HepG2 (cell line): ENCODE results near the gene PRR19. TPM values are rescaled to one million over a fixed set of nuclear protein-coding genes. Genes with fewer than 3 reads are reported as not detected.
A peak's percentile ranks its signal among the peaks of the same experiment; 100 is the strongest.

ENCODE experiments used
- ARID5B ChIP-seq: IDR thresholded peaks from 2 replicates; pipeline ENCODE4 v1.4.0; 2020; ENCODE audit warnings: mild to moderate bottlenecking, missing genetic modification reagents
- GTF2F1 ChIP-seq: fragments of 150-350 bp; IDR thresholded peaks from 2 replicates; pipeline ENCODE4 v1.6.1; 2014; ENCODE audit warnings: low read length
- NFRKB ChIP-seq: fragments of 450-650 bp; IDR thresholded peaks from 2 replicates; pipeline ENCODE4 v1.6.1; 2017
- POLR2G ChIP-seq: fragments of 200-400 bp; formaldehyde crosslinking; IDR thresholded peaks from 2 replicates; pipeline ENCODE4 v1.6.1; 2018; ENCODE audit warnings: mild to moderate bottlenecking, low read depth, low read length, moderate library complexity
- SALL1 ChIP-seq: sonication (generic); formaldehyde crosslinking; IDR thresholded peaks from 2 replicates; pipeline ENCODE4 v1.8.0; 2022; ENCODE audit warnings: mild to moderate bottlenecking, missing genetic modification reagents
- ZSCAN29 ChIP-seq: sonication (generic); formaldehyde crosslinking; conservative IDR thresholded peaks from 2 replicates; pipeline ENCODE4 v1.4.0; 2020; ENCODE audit warnings: mild to moderate bottlenecking, missing genetic modification reagents
- polyA plus RNA-seq, 8 experiments: library from polyadenylated mRNA; depleted of rRNA in 3 of 8; stranded (reverse) in 7 of 8; unstranded in 1 of 8; fragments of >200 nt; fragmentation: Illumina TruSeq in 4 of 8; extraction: Trizol in 4 of 8; gene quantifications; 2 replicates each; pipeline versions ENCODE4 v1.2.1 to v1.2.3, GENCODE V29; 2011 to 2016; ENCODE audit warnings: low read depth in 4 of 8, missing spikeins in 1 of 8, mixed read lengths in 1 of 8; ENCODE audit not compliant: insufficient read depth in 1 of 8
- total RNA-seq, 5 experiments: library from RNA; depleted of rRNA; stranded (reverse); fragments of >200 nt; fragmentation: Illumina TruSeq; extraction: Trizol; gene quantifications; 2 replicates each; pipeline ENCODE4 v1.2.3, GENCODE V29; 2016; ENCODE audit warnings: low read depth in 1 of 5
- TF ChIP-seq, protein P1 (sequence below): sonication (generic); formaldehyde crosslinking; IDR thresholded peaks from 2 replicates; pipeline ENCODE4 v1.5.1; 2020; ENCODE audit warnings: mild to moderate bottlenecking, missing genetic modification reagents, moderate library complexity

PRR19 gene
- total and polyA plus RNA-seq, 2 of the 13 experiments (the other 11 are each of a cell fraction or from before 2014, with no cell fraction given), result 0.21 to 0.33 TPM

- no peak for TF ChIP-seq ARID5B (CRISPR knock-in tag)
- TF ChIP-seq POLR2G, result 0 out of 2 replicates have a peak, but pooled peaks have one; percentile 39
- TF ChIP-seq GTF2F1, result no peak
- TF ChIP-seq, protein P1, sequence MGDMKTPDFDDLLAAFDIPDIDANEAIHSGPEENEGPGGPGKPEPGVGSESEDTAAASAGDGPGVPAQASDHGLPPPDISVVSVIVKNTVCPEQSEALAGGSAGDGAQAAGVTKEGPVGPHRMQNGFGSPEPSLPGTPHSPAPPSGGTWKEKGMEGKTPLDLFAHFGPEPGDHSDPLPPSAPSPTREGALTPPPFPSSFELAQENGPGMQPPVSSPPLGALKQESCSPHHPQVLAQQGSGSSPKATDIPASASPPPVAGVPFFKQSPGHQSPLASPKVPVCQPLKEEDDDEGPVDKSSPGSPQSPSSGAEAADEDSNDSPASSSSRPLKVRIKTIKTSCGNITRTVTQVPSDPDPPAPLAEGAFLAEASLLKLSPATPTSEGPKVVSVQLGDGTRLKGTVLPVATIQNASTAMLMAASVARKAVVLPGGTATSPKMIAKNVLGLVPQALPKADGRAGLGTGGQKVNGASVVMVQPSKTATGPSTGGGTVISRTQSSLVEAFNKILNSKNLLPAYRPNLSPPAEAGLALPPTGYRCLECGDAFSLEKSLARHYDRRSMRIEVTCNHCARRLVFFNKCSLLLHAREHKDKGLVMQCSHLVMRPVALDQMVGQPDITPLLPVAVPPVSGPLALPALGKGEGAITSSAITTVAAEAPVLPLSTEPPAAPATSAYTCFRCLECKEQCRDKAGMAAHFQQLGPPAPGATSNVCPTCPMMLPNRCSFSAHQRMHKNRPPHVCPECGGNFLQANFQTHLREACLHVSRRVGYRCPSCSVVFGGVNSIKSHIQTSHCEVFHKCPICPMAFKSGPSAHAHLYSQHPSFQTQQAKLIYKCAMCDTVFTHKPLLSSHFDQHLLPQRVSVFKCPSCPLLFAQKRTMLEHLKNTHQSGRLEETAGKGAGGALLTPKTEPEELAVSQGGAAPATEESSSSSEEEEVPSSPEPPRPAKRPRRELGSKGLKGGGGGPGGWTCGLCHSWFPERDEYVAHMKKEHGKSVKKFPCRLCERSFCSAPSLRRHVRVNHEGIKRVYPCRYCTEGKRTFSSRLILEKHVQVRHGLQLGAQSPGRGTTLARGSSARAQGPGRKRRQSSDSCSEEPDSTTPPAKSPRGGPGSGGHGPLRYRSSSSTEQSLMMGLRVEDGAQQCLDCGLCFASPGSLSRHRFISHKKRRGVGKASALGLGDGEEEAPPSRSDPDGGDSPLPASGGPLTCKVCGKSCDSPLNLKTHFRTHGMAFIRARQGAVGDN (CRISPR knock-in tag), result peak; percentile 54
- no peak for TF ChIP-seq ZSCAN29 (CRISPR knock-in tag)
- peak; percentile 54; the same call in 1 of the 2 replicates for TF ChIP-seq SALL1 (CRISPR knock-in tag)
- TF ChIP-seq NFRKB, result no peak
- TF ChIP-seq, all 625 proteins: peak for 51
Measured at GRCh38 chr19:42295831-42296525, 6.0 kb upstream of the PRR19 start (continued).
